ENCODE results near the gene PCDHB6. TPM values are rescaled to one million over a fixed set of nuclear protein-coding genes. Genes with fewer than 3 reads are reported as not detected.

PCDHB6 gene
- total RNA-seq, 1 donor from 2014 or later = 3.1 TPM

Other genes starting within 250 kb of the PCDHB6 start
- gene PCDHAC1, start 223.8 kb upstream of the PCDHB6 start, total RNA-seq = 74.1 TPM
- gene PCDHAC2, start 183.6 kb upstream of the PCDHB6 start, total RNA-seq = 33.5 TPM
- 0.31 TPM for gene PCDHB1, start 98.7 kb upstream of the PCDHB6 start, total RNA-seq
- gene PCDHB2, start 55.4 kb upstream of the PCDHB6 start, total RNA-seq = 14.2 TPM
- gene PCDHB3, start 49.6 kb upstream of the PCDHB6 start, total RNA-seq = 10.3 TPM
- 4.7 TPM for gene PCDHB4, start 28.2 kb upstream of the PCDHB6 start, total RNA-seq
- 9.7 TPM for gene PCDHB5, start 14.9 kb upstream of the PCDHB6 start, total RNA-seq
- gene PCDHB7, start 22.6 kb downstream of the PCDHB6 start, total RNA-seq = 13.4 TPM
- 8.6 TPM for gene PCDHB8, start 27.7 kb downstream of the PCDHB6 start, total RNA-seq
- 4.5 TPM for gene PCDHB16, start 32.3 kb downstream of the PCDHB6 start, total RNA-seq
- gene PCDHB9, start 37.1 kb downstream of the PCDHB6 start, total RNA-seq = 6.1 TPM
- gene PCDHB10, start 42.3 kb downstream of the PCDHB6 start, total RNA-seq = 13.1 TPM
- gene PCDHB11, start 49.6 kb downstream of the PCDHB6 start, total RNA-seq = 10.5 TPM
- 14.8 TPM for gene PCDHB12, start 58.7 kb downstream of the PCDHB6 start, total RNA-seq
- gene PCDHB13, start 63.9 kb downstream of the PCDHB6 start, total RNA-seq = 9.2 TPM
- 13.4 TPM for gene PCDHB14, start 73.3 kb downstream of the PCDHB6 start, total RNA-seq
- 22.1 TPM for gene PCDHB15, start 95.3 kb downstream of the PCDHB6 start, total RNA-seq
- gene SLC25A2, start 154.0 kb downstream of the PCDHB6 start, total RNA-seq = not detected
- 127 TPM for gene TAF7, start 170.7 kb downstream of the PCDHB6 start, total RNA-seq
- 4.8 TPM for gene PCDHGA1, start 180.5 kb downstream of the PCDHB6 start, total RNA-seq
- 6.9 TPM for gene PCDHGA2, start 188.7 kb downstream of the PCDHB6 start, total RNA-seq
- 4.7 TPM for gene PCDHGA3, start 193.8 kb downstream of the PCDHB6 start, total RNA-seq
- 7.8 TPM for gene PCDHGB1, start 200.0 kb downstream of the PCDHB6 start, total RNA-seq
- 8.4 TPM for gene PCDHGA4, start 205.0 kb downstream of the PCDHB6 start, total RNA-seq
- 8.3 TPM for gene PCDHGB2, start 209.9 kb downstream of the PCDHB6 start, total RNA-seq
- gene PCDHGA5, start 214.1 kb downstream of the PCDHB6 start, total RNA-seq = 6.6 TPM
- gene PCDHGB3, start 220.2 kb downstream of the PCDHB6 start, total RNA-seq = 12.3 TPM
- 12.3 TPM for gene PCDHGA6, start 223.8 kb downstream of the PCDHB6 start, total RNA-seq
- gene PCDHGA7, start 232.7 kb downstream of the PCDHB6 start, total RNA-seq = 8.4 TPM
- gene PCDHGB4, start 237.6 kb downstream of the PCDHB6 start, total RNA-seq = 12.9 TPM
- 8.0 TPM for gene PCDHGA8, start 242.6 kb downstream of the PCDHB6 start, total RNA-seq
- 18.1 TPM for gene PCDHGB5, start 247.9 kb downstream of the PCDHB6 start, total RNA-seq

Data from occipital lobe (tissue), 1 donor.